HCT116 (cell line): ENCODE data around the gene LPIN1. TPM values are rescaled to one million over a fixed set of nuclear protein-coding genes. Genes with fewer than 3 reads are reported as not detected.

ENCODE experiments used
- ATAC-seq: fragments of 200-7000 bp; cut with Tn5 transposase; 2 replicates; pipeline ENCODE4 v1.9.1; 2020; ENCODE audit warnings: mild to moderate bottlenecking, moderate library complexity
- BruUV-seq: library from RNA; stranded (reverse); fragments of 400-500 nt; replicated peaks from 2 replicates; lab custom pipeline; 2021; lab: Mats Ljungman, UMichigan
- CTCF ChIA-PET: fragments of 300-600 bp; sonication (Branson Sonifier 250); formaldehyde crosslinking; loops from one replicate; lab custom pipeline; 2021; ENCODE audit warnings: antibody characterized with exemption; lab: Charles Lee
- POLR2A ChIA-PET: fragments of 300-600, 350-600 bp; sonication (Branson Sonifier 250); formaldehyde crosslinking; loops from one replicate; lab custom pipeline; 2021; ENCODE audit warnings: antibody characterized with exemption; lab: Charles Lee
- RAD21 ChIA-PET, 2 experiments: fragments of 300-600 bp; sonication (Branson Sonifier 250); formaldehyde crosslinking; loops; one replicate each; lab custom pipeline; 2023; ENCODE audit warnings: low total read pairs in 2 of 2; ENCODE audit not compliant: uncharacterized antibody in 2 of 2, unreplicated experiment in 2 of 2, low non-redundant PET in 1 of 2; lab: Charles Lee
- DNase-seq: peaks from one replicate; pipeline ENCODE4 v3.0.0-alpha.2; 2010; ENCODE audit warnings: low read depth, low spot score
- H2AFZ ChIP-seq: fragments of 200-600 bp; shearing (Covaris generic), sonication (generic); 2 replicates; pipeline ENCODE4 v1.6.1; 2017; ENCODE audit warnings: low read depth, mixed run types, mixed read lengths, antibody characterized with exemption, low read length; ENCODE audit not compliant: poor library complexity, severe bottlenecking
- H3K27ac ChIP-seq: 2 replicates; pipeline ENCODE4 v1.5.1; 2012; ENCODE audit warnings: low read depth, low read length
- H3K27me3 ChIP-seq: fragments of 200-600 bp; sonication (generic); 2 replicates; pipeline ENCODE4 v1.6.1; 2016; ENCODE audit warnings: mixed run types, low read length, mixed read lengths; ENCODE audit not compliant: insufficient read depth
- H3K36me3 ChIP-seq, 2 experiments: fragments of 200-500 bp in 1 of 2; fragments of 200-600 bp in 1 of 2; sonication (Bioruptor generic) in 1 of 2; sonication (generic) in 1 of 2; 2 replicates each; pipeline versions ENCODE4 v1.5.1 to v1.6.1; 2014 to 2016; ENCODE audit warnings: low read length in 2 of 2, inconsistent platforms in 1 of 2, mixed read lengths in 1 of 2, mixed run types in 1 of 2; ENCODE audit not compliant: insufficient read depth in 2 of 2, control insufficient read depth in 1 of 2
- H3K4me1 ChIP-seq, 2 experiments: fragments of 200-600 bp in 1 of 2; sonication (generic) in 1 of 2; 2 replicates each; pipeline versions ENCODE4 v1.5.1 to v1.6.1; 2012 to 2017; ENCODE audit warnings: low read length in 2 of 2, inconsistent platforms in 1 of 2, mild to moderate bottlenecking in 1 of 2, mixed read lengths in 1 of 2, mixed run types in 1 of 2, moderate library complexity in 1 of 2; ENCODE audit not compliant: insufficient read depth in 2 of 2, control insufficient read depth in 1 of 2
- H3K4me2 ChIP-seq: fragments of 200-600 bp; sonication (generic); 2 replicates; pipeline ENCODE4 v1.6.1; 2017; ENCODE audit warnings: mixed run types, low read length, mixed read lengths
- H3K4me3 ChIP-seq, 2 experiments: fragments of 200-600 bp in 1 of 2; sonication (generic) in 1 of 2; replicated peaks in 1 of 2; 2 replicates each; pipeline ENCODE4 v1.5.1; 2011 to 2016; ENCODE audit warnings: low read length in 2 of 2, control low read depth in 1 of 2, low read depth in 1 of 2, mild to moderate bottlenecking in 1 of 2, mixed read lengths in 1 of 2, mixed run types in 1 of 2
- H3K79me2 ChIP-seq: fragments of 200-600 bp; sonication (generic); 2 replicates; pipeline ENCODE4 v1.6.1; 2017; ENCODE audit warnings: mild to moderate bottlenecking, mixed run types, low read length, moderate library complexity, mixed read lengths; ENCODE audit not compliant: insufficient read depth
- H3K9ac ChIP-seq: fragments of 200-600 bp; sonication (generic); 2 replicates; pipeline ENCODE4 v1.6.1; 2016; ENCODE audit warnings: low read length, mixed read lengths
- H3K9me2 ChIP-seq: fragments of 200-600 bp; sonication (generic), shearing (Covaris generic); 2 replicates; pipeline ENCODE4 v1.6.1; 2017; ENCODE audit warnings: mixed run types, mild to moderate bottlenecking, moderate library complexity; ENCODE audit not compliant: insufficient read depth
- H3K9me3 ChIP-seq, 2 experiments: fragments of 200-500 bp in 1 of 2; fragments of 200-600 bp in 1 of 2; sonication (Bioruptor generic) in 1 of 2; sonication (generic) in 1 of 2; 2 replicates each; pipeline ENCODE4 v1.6.1; 2014 to 2017; ENCODE audit warnings: low read length in 2 of 2, mixed read lengths in 2 of 2, inconsistent platforms in 1 of 2, low read depth in 1 of 2, mild to moderate bottlenecking in 1 of 2, mixed run types in 1 of 2, moderate library complexity in 1 of 2; ENCODE audit not compliant: control insufficient read depth in 1 of 2, insufficient read depth in 1 of 2
- H4K20me1 ChIP-seq: fragments of 200-600 bp; sonication (generic), shearing (Covaris generic); 2 replicates; pipeline ENCODE4 v1.6.1; 2017; ENCODE audit warnings: mixed run types, mild to moderate bottlenecking, moderate library complexity; ENCODE audit not compliant: insufficient read depth
- ELF1 ChIP-seq: IDR thresholded peaks from 2 replicates; pipeline ENCODE4 v1.6.1; 2012; ENCODE audit warnings: low read depth, borderline replicate concordance
- EZH2 ChIP-seq: fragments of 200-600 bp; sonication (generic); IDR thresholded peaks from 2 replicates; pipeline ENCODE4 v1.6.1; 2017; ENCODE audit warnings: antibody characterized with exemption, mixed run types
- POLR2AphosphoS5 ChIP-seq: IDR thresholded peaks from 2 replicates; pipeline ENCODE4 v1.6.1; 2011; ENCODE audit warnings: mild to moderate bottlenecking, low read depth, low read length, moderate library complexity
- SP1 ChIP-seq: IDR thresholded peaks from 2 replicates; pipeline ENCODE4 v1.6.1; 2012; ENCODE audit warnings: low read depth
- SRF ChIP-seq: IDR thresholded peaks from 2 replicates; pipeline ENCODE4 v1.6.1; 2012; ENCODE audit warnings: low read depth
- intact Hi-C: fragments of 100-400 bp; cut with micrococcal nuclease; formaldehyde crosslinking; loops from 2 replicates; pipeline ENCODE4 v1.10.0; 2022
- total RNA-seq: library from RNA; stranded (reverse); gene quantifications from one replicate; pipeline ENCODE4 v1.2.1, GENCODE V29; 2021; ENCODE audit not compliant: unreplicated experiment
- TF ChIP-seq, protein P1 (sequence below): IDR thresholded peaks from 2 replicates; pipeline ENCODE4 v1.6.1; 2012; ENCODE audit warnings: low read depth
- TF ChIP-seq, protein P2 (sequence below): IDR thresholded peaks from 2 replicates; pipeline ENCODE4 v1.6.1; 2012

LPIN1 gene
- total RNA-seq, 1 experiment from 2014 or later: 16.7 TPM

DNA sequence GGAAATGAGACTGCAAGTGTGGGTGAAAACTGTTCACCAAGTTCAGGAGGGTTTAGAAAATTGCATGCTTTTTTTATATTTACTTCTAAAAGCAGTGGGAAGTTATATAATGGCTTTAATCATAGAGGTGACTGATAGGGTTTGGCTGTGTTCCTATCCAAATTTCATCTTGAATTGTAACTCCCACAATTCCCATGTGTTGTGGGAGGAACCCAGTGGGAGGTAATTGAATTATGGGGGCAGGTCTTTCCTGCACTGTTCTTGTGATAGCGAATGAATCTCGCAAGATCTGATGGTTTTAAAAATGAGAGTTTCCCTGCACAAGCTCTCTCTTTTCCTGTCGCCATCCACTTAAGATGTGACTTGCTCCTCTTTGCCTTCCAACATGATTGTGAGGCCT, 40.7 kb upstream of the LPIN1 start:
- H3K4me2 ChIP-seq: no peak overlapping the region
- CTCF ChIA-PET: interaction anchor here (2.4 kb wide), 1 partner anchor 13 kb away, joined by 7 read pairs; no protein-coding TSS in a partner anchor
- POLR2A ChIA-PET: interaction anchor here (0.6 kb wide), 1 partner anchor 41 kb away, joined by 3 read pairs; the partner anchor contains the start of gene LPIN1
- no peak overlapping the region for H3K4me3 ChIP-seq
- H2AFZ ChIP-seq: no peak overlapping the region
- H3K9me2 ChIP-seq: no peaks in the 10 kb centered on the region
- intact Hi-C loops: no loop called here
- no peak for ATAC-seq
- H4K20me1 ChIP-seq: no peaks in the 10 kb centered on the region
- peaks cover 0 to 13% of the 10 kb centered on the region in 2 experiments; a peak in 1 of 4 replicates for H3K4me1 ChIP-seq
- no peaks in the 10 kb centered on the region for H3K36me3 ChIP-seq
- TF ChIP-seq SRF (no peak), ELF1 (no peak), POLR2AphosphoS5 (no peak), SP1 (no peak), EZH2 (no peak)
- TF ChIP-seq, protein P1, sequence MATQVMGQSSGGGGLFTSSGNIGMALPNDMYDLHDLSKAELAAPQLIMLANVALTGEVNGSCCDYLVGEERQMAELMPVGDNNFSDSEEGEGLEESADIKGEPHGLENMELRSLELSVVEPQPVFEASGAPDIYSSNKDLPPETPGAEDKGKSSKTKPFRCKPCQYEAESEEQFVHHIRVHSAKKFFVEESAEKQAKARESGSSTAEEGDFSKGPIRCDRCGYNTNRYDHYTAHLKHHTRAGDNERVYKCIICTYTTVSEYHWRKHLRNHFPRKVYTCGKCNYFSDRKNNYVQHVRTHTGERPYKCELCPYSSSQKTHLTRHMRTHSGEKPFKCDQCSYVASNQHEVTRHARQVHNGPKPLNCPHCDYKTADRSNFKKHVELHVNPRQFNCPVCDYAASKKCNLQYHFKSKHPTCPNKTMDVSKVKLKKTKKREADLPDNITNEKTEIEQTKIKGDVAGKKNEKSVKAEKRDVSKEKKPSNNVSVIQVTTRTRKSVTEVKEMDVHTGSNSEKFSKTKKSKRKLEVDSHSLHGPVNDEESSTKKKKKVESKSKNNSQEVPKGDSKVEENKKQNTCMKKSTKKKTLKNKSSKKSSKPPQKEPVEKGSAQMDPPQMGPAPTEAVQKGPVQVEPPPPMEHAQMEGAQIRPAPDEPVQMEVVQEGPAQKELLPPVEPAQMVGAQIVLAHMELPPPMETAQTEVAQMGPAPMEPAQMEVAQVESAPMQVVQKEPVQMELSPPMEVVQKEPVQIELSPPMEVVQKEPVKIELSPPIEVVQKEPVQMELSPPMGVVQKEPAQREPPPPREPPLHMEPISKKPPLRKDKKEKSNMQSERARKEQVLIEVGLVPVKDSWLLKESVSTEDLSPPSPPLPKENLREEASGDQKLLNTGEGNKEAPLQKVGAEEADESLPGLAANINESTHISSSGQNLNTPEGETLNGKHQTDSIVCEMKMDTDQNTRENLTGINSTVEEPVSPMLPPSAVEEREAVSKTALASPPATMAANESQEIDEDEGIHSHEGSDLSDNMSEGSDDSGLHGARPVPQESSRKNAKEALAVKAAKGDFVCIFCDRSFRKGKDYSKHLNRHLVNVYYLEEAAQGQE: no peak
- TF ChIP-seq, protein P2, sequence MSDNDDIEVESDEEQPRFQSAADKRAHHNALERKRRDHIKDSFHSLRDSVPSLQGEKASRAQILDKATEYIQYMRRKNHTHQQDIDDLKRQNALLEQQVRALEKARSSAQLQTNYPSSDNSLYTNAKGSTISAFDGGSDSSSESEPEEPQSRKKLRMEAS: no peak
- DNase-seq: no peak
- H3K9ac ChIP-seq: no peak overlapping the region
- no peaks in the 10 kb centered on the region for H3K79me2 ChIP-seq
- no peaks in the 10 kb centered on the region for H3K9me3 ChIP-seq
- RAD21 ChIA-PET: no interaction called here
- H3K27me3 ChIP-seq: no peaks in the 10 kb centered on the region
- no peak overlapping the region for H3K27ac ChIP-seq
- BruUV-seq: no TSS peak
